ENCODE results near the gene ODF4.
"Not testable (repeated sequence)": the region's sequence is repeated elsewhere in the genome, so short reads cannot be mapped to it uniquely, and the experiment has no call there.

Gene ODF4

GRCh38 chr17:8391711-8392110 lies 52.1 kb downstream of the ODF4 start:
- H3K9me3 ChIP-seq (ENCODE audit: control insufficient read depth, low read length): no peaks in the 10 kb centered on the region
- H3K27me3 ChIP-seq (replicated peaks; ENCODE audit: control insufficient read depth, insufficient read depth, low read length, poor library complexity, severe bottlenecking): no peaks in the 10 kb centered on the region
- H3K36me3 ChIP-seq (ENCODE audit: control insufficient read depth, insufficient read depth, low read length): no peaks in the 10 kb centered on the region
- H3K27ac ChIP-seq (ENCODE audit: insufficient read depth, low read length, poor library complexity, severe bottlenecking): no peak overlapping the region
- H3K4me3 ChIP-seq (ENCODE audit: insufficient read depth, low read depth, low read length, poor library complexity, severe bottlenecking): no peak overlapping the region
- DNase-seq: no peak
- peaks cover 13% of the 10 kb centered on the region for H3K4me1 ChIP-seq (ENCODE audit: control insufficient read depth, insufficient read depth, low read length, poor library complexity, severe bottlenecking)

- H3K4me1 ChIP-seq (ENCODE audit: control insufficient read depth, insufficient read depth, low read length, poor library complexity, severe bottlenecking): peaks cover 13% of the 10 kb centered on the region
- no peak overlapping the region for H3K27ac ChIP-seq (ENCODE audit: insufficient read depth, low read length, poor library complexity, severe bottlenecking)
- no peaks in the 10 kb centered on the region for H3K27me3 ChIP-seq (replicated peaks; ENCODE audit: control insufficient read depth, insufficient read depth, low read length, poor library complexity, severe bottlenecking)
- H3K4me3 ChIP-seq (ENCODE audit: insufficient read depth, low read depth, low read length, poor library complexity, severe bottlenecking): no peak overlapping the region
- no peaks in the 10 kb centered on the region for H3K9me3 ChIP-seq (ENCODE audit: control insufficient read depth, low read length)
- no peak for DNase-seq
- H3K36me3 ChIP-seq (ENCODE audit: control insufficient read depth, insufficient read depth, low read length): no peaks in the 10 kb centered on the region
Observed at GRCh38 chr17:8392274-8392673, 52.6 kb downstream of the ODF4 start.

GRCh38 chr17:8392674-8393469 lies 53.2 kb downstream of the ODF4 start:
- no peaks in the 10 kb centered on the region for H3K36me3 ChIP-seq (ENCODE audit: control insufficient read depth, insufficient read depth, low read length)
- no peak overlapping the region for H3K27ac ChIP-seq (ENCODE audit: insufficient read depth, low read length, poor library complexity, severe bottlenecking)
- no peak for DNase-seq
- H3K27me3 ChIP-seq (replicated peaks; ENCODE audit: control insufficient read depth, insufficient read depth, low read length, poor library complexity, severe bottlenecking): no peaks in the 10 kb centered on the region
- H3K9me3 ChIP-seq (ENCODE audit: control insufficient read depth, low read length): no peaks in the 10 kb centered on the region
- peaks cover 13% of the 10 kb centered on the region for H3K4me1 ChIP-seq (ENCODE audit: control insufficient read depth, insufficient read depth, low read length, poor library complexity, severe bottlenecking)
- no peak overlapping the region for H3K4me3 ChIP-seq (ENCODE audit: insufficient read depth, low read depth, low read length, poor library complexity, severe bottlenecking)

GRCh38 chr17:8393470-8394231 lies 54.0 kb downstream of the ODF4 start:
- H3K4me3 ChIP-seq (ENCODE audit: insufficient read depth, low read depth, low read length, poor library complexity, severe bottlenecking): no peak overlapping the region
- no peaks in the 10 kb centered on the region for H3K36me3 ChIP-seq (ENCODE audit: control insufficient read depth, insufficient read depth, low read length)
- H3K9me3 ChIP-seq (ENCODE audit: control insufficient read depth, low read length): no peaks in the 10 kb centered on the region
- peak in 1 of 3 donors; percentile 25 for DNase-seq
- peaks cover 13% of the 10 kb centered on the region for H3K4me1 ChIP-seq (ENCODE audit: control insufficient read depth, insufficient read depth, low read length, poor library complexity, severe bottlenecking)
- no peak overlapping the region for H3K27ac ChIP-seq (ENCODE audit: insufficient read depth, low read length, poor library complexity, severe bottlenecking)
- H3K27me3 ChIP-seq (replicated peaks; ENCODE audit: control insufficient read depth, insufficient read depth, low read length, poor library complexity, severe bottlenecking): no peaks in the 10 kb centered on the region

- not testable (repeated sequence) for DNase-seq; H3K27me3 ChIP-seq (replicated peaks; ENCODE audit: control insufficient read depth, insufficient read depth, low read length, poor library complexity, severe bottlenecking); H3K27ac ChIP-seq (ENCODE audit: insufficient read depth, low read length, poor library complexity, severe bottlenecking); H3K9me3 ChIP-seq (ENCODE audit: control insufficient read depth, low read length); H3K36me3 ChIP-seq (ENCODE audit: control insufficient read depth, insufficient read depth, low read length); H3K4me3 ChIP-seq (ENCODE audit: insufficient read depth, low read depth, low read length, poor library complexity, severe bottlenecking)
- H3K4me1 ChIP-seq (ENCODE audit: control insufficient read depth, insufficient read depth, low read length, poor library complexity, severe bottlenecking): peaks cover 13% of the 10 kb centered on the region
Observed at GRCh38 chr17:8394497-8394896, 54.9 kb downstream of the ODF4 start.
